ENCODE data around the gene GDF10.
A peak's percentile ranks its signal among the peaks of the same experiment; 100 is the strongest.

The GDF10 gene

DNA sequence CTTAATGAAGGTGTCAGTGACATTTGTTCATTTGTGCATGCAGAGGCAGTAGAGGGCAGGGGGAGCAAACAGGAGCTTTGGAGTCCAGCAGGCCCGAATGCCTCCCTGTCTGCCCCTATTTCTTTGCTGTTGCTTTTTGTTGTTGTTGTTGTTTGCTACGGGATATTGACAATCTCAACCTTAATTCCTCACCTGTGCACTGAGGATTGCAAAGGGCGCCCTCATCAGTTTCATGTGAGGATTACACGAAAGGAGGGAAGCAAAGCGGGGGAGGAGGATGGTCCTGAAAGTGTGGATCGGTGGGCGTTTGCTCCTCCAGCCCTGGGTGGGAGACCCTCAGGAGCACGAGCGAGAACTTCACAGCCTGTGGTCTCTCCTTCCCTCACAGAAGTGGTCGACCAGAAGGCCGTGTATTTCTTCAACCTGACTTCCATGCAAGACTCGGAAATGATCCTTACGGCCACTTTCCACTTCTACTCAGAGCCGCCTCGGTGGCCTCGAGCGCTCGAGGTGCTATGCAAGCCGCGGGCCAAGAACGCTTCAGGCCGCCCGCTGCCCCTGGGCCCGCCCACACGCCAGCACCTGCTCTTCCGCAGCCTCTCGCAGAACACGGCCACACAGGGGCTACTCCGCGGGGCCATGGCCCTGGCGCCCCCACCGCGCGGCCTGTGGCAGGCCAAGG is 9.6 kb downstream of the GDF10 start:
- no peak overlapping the region for H3K4me3 ChIP-seq (ENCODE audit: low read depth, low read length)
- TF ChIP-seq CTCF (IDR thresholded peaks at IDR 0.05; ENCODE audit: low read depth, low read length), result peak; percentile 33; the same call in 1 of the 2 replicates

DNA sequence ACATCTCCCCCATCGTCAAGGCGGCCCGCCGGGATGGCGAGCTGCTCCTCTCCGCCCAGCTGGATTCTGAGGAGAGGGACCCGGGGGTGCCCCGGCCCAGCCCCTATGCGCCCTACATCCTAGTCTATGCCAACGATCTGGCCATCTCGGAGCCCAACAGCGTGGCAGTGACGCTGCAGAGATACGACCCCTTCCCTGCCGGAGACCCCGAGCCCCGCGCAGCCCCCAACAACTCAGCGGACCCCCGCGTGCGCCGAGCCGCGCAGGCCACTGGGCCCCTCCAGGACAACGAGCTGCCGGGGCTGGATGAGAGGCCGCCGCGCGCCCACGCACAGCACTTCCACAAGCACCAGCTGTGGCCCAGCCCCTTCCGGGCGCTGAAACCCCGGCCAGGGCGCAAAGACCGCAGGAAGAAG is 10.1 kb downstream of the GDF10 start:
- H3K4me3 ChIP-seq (ENCODE audit: low read depth, low read length), result no peak overlapping the region
- TF ChIP-seq CTCF (IDR thresholded peaks at IDR 0.05; ENCODE audit: low read depth, low read length), result no peak

GRCh38 chr10:47311193-47311931 is 11.4 kb downstream of the GDF10 start:
- H3K4me3 ChIP-seq (ENCODE audit: low read depth, low read length), result no peak overlapping the region
- TF ChIP-seq CTCF (IDR thresholded peaks at IDR 0.05; ENCODE audit: low read depth, low read length), result no peak

DNA sequence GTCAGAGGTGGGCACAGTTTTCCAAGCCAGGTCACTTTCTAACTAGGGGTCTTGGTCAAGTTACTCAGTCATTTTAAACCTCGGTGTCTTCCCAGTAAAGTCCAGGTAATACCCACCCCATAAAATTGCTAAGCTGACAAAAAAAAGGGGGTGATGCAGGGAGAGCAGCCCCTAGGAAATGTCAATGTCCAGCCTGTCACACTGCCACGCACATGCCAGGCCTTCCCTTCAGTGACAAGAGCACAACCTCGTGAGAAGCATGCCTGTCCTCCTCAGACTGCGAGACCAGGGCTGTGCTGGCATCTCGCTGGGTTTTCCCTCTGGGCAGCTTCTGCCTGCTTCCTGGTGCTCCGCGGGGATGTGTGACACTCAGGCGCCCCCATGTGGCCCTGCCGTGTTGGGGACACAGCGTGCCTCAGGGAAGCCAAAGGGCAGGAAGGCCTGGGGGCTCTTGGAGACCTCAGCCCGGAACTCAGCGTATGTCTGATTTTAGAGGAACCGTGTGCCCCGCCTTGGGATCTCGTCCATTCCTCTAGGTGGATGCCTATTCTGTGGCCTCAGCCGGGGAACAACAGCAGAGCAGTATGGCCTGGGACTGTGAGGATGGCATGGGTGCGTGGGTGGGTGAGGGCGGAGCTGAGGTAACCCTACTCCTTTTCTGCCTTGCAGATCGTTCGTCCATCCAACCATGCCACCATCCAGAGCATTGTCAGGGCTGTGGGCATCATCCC is 12.1 kb downstream of the GDF10 start:
- peak; percentile 93 for TF ChIP-seq CTCF (IDR thresholded peaks at IDR 0.05; ENCODE audit: low read depth, low read length)
- H3K4me3 ChIP-seq (ENCODE audit: low read depth, low read length), result no peak overlapping the region

DNA sequence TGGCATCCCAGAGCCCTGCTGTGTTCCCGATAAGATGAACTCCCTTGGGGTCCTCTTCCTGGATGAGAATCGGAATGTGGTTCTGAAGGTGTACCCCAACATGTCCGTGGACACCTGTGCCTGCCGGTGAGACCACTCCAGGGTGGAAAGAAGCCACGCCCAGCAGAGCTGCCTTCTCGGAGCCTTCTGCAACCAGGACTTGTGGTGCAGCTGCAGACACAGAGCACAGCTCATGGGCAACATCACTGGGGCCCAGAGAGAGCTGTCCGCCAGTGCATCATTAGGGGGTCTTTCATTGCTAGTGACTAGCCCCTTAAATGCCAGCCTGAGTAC is 12.6 kb downstream of the GDF10 start:
- H3K4me3 ChIP-seq (ENCODE audit: low read depth, low read length), result no peak overlapping the region
- TF ChIP-seq CTCF (IDR thresholded peaks at IDR 0.05; ENCODE audit: low read depth, low read length), result no peak

- no peak for TF ChIP-seq CTCF (IDR thresholded peaks at IDR 0.05; ENCODE audit: low read depth, low read length)
These were observed 14.5 kb downstream of the GDF10 start for GRCh38 chr10:47314416-47314970.

More at GRCh38 chr10:47314416-47314970, 14.5 kb downstream of the GDF10 start:
- no peak overlapping the region for H3K4me3 ChIP-seq (ENCODE audit: low read depth, low read length)

Measured in WI38 (cell line).